A549 (cell line): ENCODE results near the gene TLNRD1. TPM values are rescaled to one million over a fixed set of nuclear protein-coding genes. Genes with fewer than 3 reads are reported as not detected.

Experiments used
- ATAC-seq, 2 experiments: fragments of 200-7000 bp in 1 of 2; fragments of >200 bp in 1 of 2; cut with Nextera tagmentation in 1 of 2; cut with Tn5 transposase in 1 of 2; 3 replicates each; pipeline versions ENCODE4 v1.8.0 to v1.9.1; 2018 to 2020; ENCODE audit warnings: mild to moderate bottlenecking in 1 of 2, moderate library complexity in 1 of 2
- CTCF ChIA-PET: fragments of 300-600 bp; sonication (Branson Sonifier 250); formaldehyde crosslinking; extraction: SDS; loops from one replicate; lab custom pipeline; 2021; ENCODE audit warnings: antibody characterized with exemption, inconsistent platforms; lab: Yijun Ruan, JAX
- POLR2A ChIA-PET: fragments of 350-600 bp; formaldehyde crosslinking; extraction: SDS; loops from one replicate; lab custom pipeline; 2021; ENCODE audit warnings: antibody characterized with exemption, inconsistent platforms; lab: Yijun Ruan, JAX
- DNase-seq, 2 experiments: peaks; one replicate each; pipeline versions ENCODE4 v3.0.0 to v3.0.0-alpha.2; 2011 to 2016; ENCODE audit warnings: low read depth in 1 of 2, low spot score in 1 of 2
- FAIRE-seq: peaks from 2 replicates; lab custom pipeline; 2011; peaks lifted over from hg19 to GRCh38; lab: Jason Lieb, UNC
- H3K27ac ChIP-seq, 2 experiments: fragments of >200 bp; sonication (Bioruptor Twin); formaldehyde crosslinking; 3 replicates each; pipeline ENCODE4 v1.5.1; 2016 to 2017
- H3K4me1 ChIP-seq: fragments of >200 bp; sonication (Bioruptor Twin); formaldehyde crosslinking; 3 replicates; pipeline ENCODE4 v1.6.1; 2016
- H3K4me2 ChIP-seq: fragments of >200 bp; sonication (Bioruptor Twin); formaldehyde crosslinking; 3 replicates; pipeline ENCODE4 v1.6.1; 2016
- H3K4me3 ChIP-seq: fragments of >200 bp; sonication (Bioruptor Twin); formaldehyde crosslinking; 3 replicates; pipeline ENCODE4 v1.5.1; 2016
- H3K9me3 ChIP-seq: fragments of >200 bp; sonication (Bioruptor Twin); formaldehyde crosslinking; 3 replicates; pipeline ENCODE4 v1.6.1; 2016
- BHLHE40 ChIP-seq: IDR thresholded peaks from 2 replicates; pipeline ENCODE4 v1.6.1; 2012; ENCODE audit warnings: low read depth, low read length, inconsistent platforms
- CBX8 ChIP-seq: fragments of 200-600 bp; sonication (generic); IDR thresholded peaks from 2 replicates; pipeline ENCODE4 v1.6.1; 2016
- E2F6 ChIP-seq: IDR thresholded peaks from 2 replicates; pipeline ENCODE4 v1.6.1; 2012; ENCODE audit warnings: low read depth, borderline replicate concordance
- EHF ChIP-seq: fragments of 250-450 bp; sonication (Bioruptor Pico); IDR thresholded peaks from 2 replicates; pipeline ENCODE4 v1.5.0; 2020; ENCODE audit warnings: mild to moderate bottlenecking
- EP300 ChIP-seq, 2 experiments: fragments of >200 bp; sonication (Bioruptor Twin); formaldehyde crosslinking; IDR thresholded peaks; 2 replicates in 1 of 2; 3 replicates in 1 of 2; pipeline ENCODE4 v1.6.1; 2016 to 2017
- GATA3 ChIP-seq: IDR thresholded peaks from 2 replicates; pipeline ENCODE4 v1.6.1; 2012; ENCODE audit warnings: borderline replicate concordance
- HES2 ChIP-seq: fragments of >200 bp; sonication (Bioruptor Twin); formaldehyde crosslinking; IDR thresholded peaks from 2 replicates; pipeline ENCODE4 v1.6.1; 2016
- HOXB13 ChIP-seq: fragments of 250-450 bp; sonication (Bioruptor Pico); IDR thresholded peaks from 2 replicates; pipeline ENCODE4 v1.5.0; 2020; ENCODE audit warnings: low read depth, mild to moderate bottlenecking, moderate library complexity
- HOXB5 ChIP-seq: fragments of 250-450 bp; sonication (Bioruptor Pico); IDR thresholded peaks from 2 replicates; pipeline ENCODE4 v1.5.0; 2020; ENCODE audit warnings: mild to moderate bottlenecking, moderate library complexity
- JUN ChIP-seq, 2 experiments: fragments of >200 bp; sonication (Bioruptor Twin); formaldehyde crosslinking; IDR thresholded peaks; 2 replicates in 1 of 2; 3 replicates in 1 of 2; pipeline ENCODE4 v1.6.1; 2016 to 2017
- JUNB ChIP-seq: fragments of >200 bp; sonication (Bioruptor Twin); formaldehyde crosslinking; IDR thresholded peaks from 2 replicates; pipeline ENCODE4 v1.6.1; 2016
- MAFK ChIP-seq: fragments of 450-650 bp; IDR thresholded peaks from 2 replicates; pipeline ENCODE4 v1.6.1; 2014; ENCODE audit not compliant: partially characterized antibody
- MAX ChIP-seq: IDR thresholded peaks from 2 replicates; pipeline ENCODE4 v1.6.1; 2012
- MYC ChIP-seq: IDR thresholded peaks from 2 replicates; pipeline ENCODE4 v1.6.1; 2012; ENCODE audit warnings: mild to moderate bottlenecking, inconsistent platforms, low read length, improper control_type of control experiment, borderline replicate concordance
- NFE2L2 ChIP-seq: fragments of 150-350 bp; conservative IDR thresholded peaks from 2 replicates; pipeline ENCODE4 v1.6.1; 2014; ENCODE audit warnings: low read length
- NR3C1 ChIP-seq: fragments of >200 bp; sonication (Bioruptor Twin); formaldehyde crosslinking; IDR thresholded peaks from 3 replicates; pipeline ENCODE4 v1.6.1; 2017
- PBX3 ChIP-seq: IDR thresholded peaks from 2 replicates; pipeline ENCODE4 v1.6.1; 2012
- PHF8 ChIP-seq: fragments of 200-600 bp; sonication (generic); IDR thresholded peaks from 2 replicates; pipeline ENCODE4 v1.6.1; 2016; ENCODE audit warnings: low read depth, mild to moderate bottlenecking, antibody characterized with exemption, moderate library complexity, borderline replicate concordance
- REST ChIP-seq: fragments of 200-600 bp; sonication (generic); IDR thresholded peaks from 2 replicates; pipeline ENCODE4 v1.6.1; 2016; ENCODE audit warnings: antibody characterized with exemption, mild to moderate bottlenecking, moderate library complexity
- RNF2 ChIP-seq: fragments of 200-600 bp; sonication (generic); IDR thresholded peaks from 2 replicates; pipeline ENCODE4 v1.6.1; 2016; ENCODE audit warnings: low read depth, mild to moderate bottlenecking, antibody characterized with exemption, moderate library complexity, borderline replicate concordance
- SREBF2 ChIP-seq: fragments of 450-650 bp; IDR thresholded peaks from 2 replicates; pipeline ENCODE4 v1.6.1; 2014; ENCODE audit warnings: mild to moderate bottlenecking, moderate library complexity
- TFCP2L1 ChIP-seq: fragments of 250-450 bp; sonication (Bioruptor Pico); IDR thresholded peaks from 2 replicates; pipeline ENCODE4 v1.5.0; 2021; ENCODE audit warnings: mild to moderate bottlenecking
- ZC3H11A ChIP-seq: fragments of 450-650 bp; IDR thresholded peaks from 2 replicates; pipeline ENCODE4 v1.6.1; 2014; ENCODE audit warnings: antibody characterized with exemption, mild to moderate bottlenecking
- ZFP36 ChIP-seq: fragments of 450-650 bp; IDR thresholded peaks from 2 replicates; pipeline ENCODE4 v1.6.1; 2014; ENCODE audit warnings: borderline replicate concordance; ENCODE audit not compliant: partially characterized antibody
- ZSCAN20 ChIP-seq: fragments of 250-450 bp; sonication (Bioruptor Pico); IDR thresholded peaks from 2 replicates; pipeline ENCODE4 v1.8.0; 2022; ENCODE audit warnings: mild to moderate bottlenecking, moderate library complexity
- WGBS: methylation state at CpG from one replicate; pipeline ENCODE4 v1.1.6; 2017; ENCODE audit errors: missing lambda C conversion rate; 5-methylcytosine and 5-hydroxymethylcytosine counted together
- polyA plus RNA-seq, 4 experiments: library from polyadenylated mRNA; depleted of rRNA in 3 of 4; stranded (reverse); fragments of >200 nt; fragmentation: RNase III in 1 of 4; extraction: RNeasy Plus Mini Kit Qiagen cat#74134 plus additional on column Dnase treatment in 1 of 4; gene quantifications; 2 replicates in 3 of 4; 3 replicates in 1 of 4; pipeline ENCODE4 v1.2.3, GENCODE V29; 2011 to 2017

The TLNRD1 gene
- polyA plus RNA-seq, 2 of the 4 experiments (the other 2 are of a cell fraction) = 6.6 to 7.2 TPM

GRCh38 chr15:80985981-80986380 lies 14.7 kb upstream of the TLNRD1 start:
- Histone ChIP-seq H3K27ac (no peak overlapping the region), H3K9me3 (no peaks in the 10 kb centered on the region), H3K4me2 (no peak overlapping the region), H3K4me3 (no peak overlapping the region), H3K4me1 (peaks cover 15% of the 10 kb centered on the region; the same call in 2 of the 3 replicates)
- ChIA-PET CTCF (interaction anchor here (0.6 to 5.3 kb wide), 9 partner anchors 9 to 530 kb away, joined by 3 to 28 read pairs (median 5); partner anchors contain the start of gene CEMIP), POLR2A (no interaction called here)
- no peak for TF ChIP-seq MYC
- WGBS = 92% methylated on average over 5 of the region's 5 CpGs
- no peak for DNase-seq
- no peak for FAIRE-seq
- ATAC-seq = no peak

GRCh38 chr15:80986487-80986886 lies 14.2 kb upstream of the TLNRD1 start:
- CTCF ChIA-PET = interaction anchor here (0.6 to 5.3 kb wide), 9 partner anchors 10 to 531 kb away, joined by 3 to 28 read pairs (median 5); partner anchors contain the start of gene CEMIP
- WGBS = 94% methylated on average over 1 of the region's 1 CpG
- H3K4me1 ChIP-seq = peaks cover 16% of the 10 kb centered on the region; the same call in 2 of the 3 replicates
- TF ChIP-seq BHLHE40 (no peak), PBX3 (no peak), PHF8 (no peak), E2F6 (no peak), ZC3H11A (no peak), MAX (no peak), GATA3 (no peak), NFE2L2 (no peak), RNF2 (no peak), EHF (no peak), CBX8 (no peak), JUN (IDR thresholded peaks at IDR 0.05) (no peak), HOXB5 (no peak), ZFP36 (no peak), TFCP2L1 (CRISPR knock-in tag) (no peak)
- H3K27ac ChIP-seq = no peak overlapping the region
- H3K9me3 ChIP-seq = no peaks in the 10 kb centered on the region
- DNase-seq (no peak), ATAC-seq (no peak), FAIRE-seq (no peak)
- POLR2A ChIA-PET = no interaction called here
- H3K4me2 ChIP-seq = no peak overlapping the region
- no peak overlapping the region for H3K4me3 ChIP-seq

- peaks cover 18% of the 10 kb centered on the region; the same call in 2 of the 3 replicates for H3K4me1 ChIP-seq
- CTCF ChIA-PET = interaction anchor here (0.8 to 5.3 kb wide), 4 partner anchors 11 to 278 kb away, joined by 3 to 28 read pairs (median 6); partner anchors contain the start of gene CEMIP
- H3K27ac ChIP-seq = peak overlapping the region; percentile 87 to 89; a peak in 5 of 6 replicates
- POLR2A ChIA-PET = interaction anchor here (0.7 kb wide), 1 partner anchor 12 kb away, joined by 4 read pairs; the partner anchor contains the start of gene TLNRD1
- H3K9me3 ChIP-seq = no peaks in the 10 kb centered on the region
- DNase-seq (no peak), FAIRE-seq (no peak), ATAC-seq (no peak)
- TF ChIP-seq REST = no peak
- no peak for TF ChIP-seq HES2
- TF ChIP-seq HOXB5 = no peak
- TF ChIP-seq NR3C1 = no peak
- no peak for TF ChIP-seq MAFK
- no peak for TF ChIP-seq HOXB13 (CRISPR knock-in tag)
- no peak for TF ChIP-seq EP300 (IDR thresholded peaks at IDR 0.05)
- no peak for TF ChIP-seq JUNB
- TF ChIP-seq SREBF2 = no peak
- no peak for TF ChIP-seq BHLHE40
- no peak for TF ChIP-seq ZSCAN20
- WGBS = 84% methylated on average over 8 of the region's 8 CpGs
- H3K4me2 ChIP-seq = peak overlapping the region; percentile 92
- H3K4me3 ChIP-seq = peak overlapping the region; percentile 78
These were observed 12.5 kb upstream of the TLNRD1 start for GRCh38 chr15:80988148-80988796.
